ENCODE measurements around the gene FKBP10. TPM values are rescaled to one million over a fixed set of nuclear protein-coding genes. Genes with fewer than 3 reads are reported as not detected.

FKBP10 gene
- total and polyA plus RNA-seq, 7 experiments from 2014 or later, result 0.34 to 0.76 TPM; not detected in 5

GRCh38 chr17:41816637-41817320 is 4.0 kb downstream of the FKBP10 start:
- Mint-ChIP-seq H3K27ac (no peak overlapping the region), H3K27me3 (peaks cover 0 to 15% (median 0%) of the 10 kb centered on the region in 5 donors), H3K36me3 (no peaks in the 10 kb centered on the region), H3K4me3 (no peak overlapping the region), H3K9me3 (peaks cover 0 to 2% (median 0%) of the 10 kb centered on the region in 11 donors), H3K4me1 (peaks cover 5 to 10% (median 8%) of the 10 kb centered on the region in 7 donors)
- no peak for ATAC-seq
- intact Hi-C loops (cut with micrococcal nuclease), result no loop called here
- H3K4me3 ChIP-seq (ENCODE audit: low read length), result no peak overlapping the region
- no peaks in the 10 kb centered on the region for H3K36me3 ChIP-seq (ENCODE audit: control insufficient read depth in 2 of 3, insufficient read depth in 3 of 3, low read length in 3 of 3)
- no peak overlapping the region for H3K27ac ChIP-seq (ENCODE audit: low read depth, low read length)
- H3K9me3 ChIP-seq (ENCODE audit: control insufficient read depth in 2 of 3, low read length in 3 of 3), result no peaks in the 10 kb centered on the region
- CTCF ChIA-PET, result no interaction called here
- no peaks in the 10 kb centered on the region for H3K27me3 ChIP-seq (ENCODE audit: control insufficient read depth in 2 of 2, insufficient read depth in 2 of 2, low read length in 2 of 2)
- H3K4me1 ChIP-seq (ENCODE audit: control insufficient read depth in 2 of 2, insufficient read depth in 2 of 2, low read length in 2 of 2), result peaks cover 0 to 9% of the 10 kb centered on the region in 2 donors
- DNase-seq, result no peak
- POLR2A ChIA-PET, result no interaction called here

GRCh38 chr17:41818024-41818423 is 5.2 kb downstream of the FKBP10 start:
- no peaks in the 10 kb centered on the region for H3K36me3 ChIP-seq (ENCODE audit: control insufficient read depth in 2 of 3, insufficient read depth in 3 of 3, low read length in 3 of 3)
- H3K4me1 ChIP-seq (ENCODE audit: control insufficient read depth in 2 of 2, insufficient read depth in 2 of 2, low read length in 2 of 2), result no peaks in the 10 kb centered on the region
- Mint-ChIP-seq H3K27me3 (peaks cover 0 to 6% (median 0%) of the 10 kb centered on the region in 5 donors), H3K36me3 (no peaks in the 10 kb centered on the region), H3K4me1 (peaks cover 0 to 5% (median 4%) of the 10 kb centered on the region in 7 donors), H3K27ac (peak overlapping the region in 1 of 9 donors; percentile 25), H3K4me3 (no peak overlapping the region), H3K9me3 (no peaks in the 10 kb centered on the region)
- no peak overlapping the region for H3K4me3 ChIP-seq (ENCODE audit: low read length)
- intact Hi-C loops (cut with micrococcal nuclease), result no loop called here
- no peak for ATAC-seq
- ChIA-PET POLR2A (no interaction called here), CTCF (interaction anchor here (0.6 kb wide), 1 partner anchor 24 kb away, joined by 3 read pairs; no protein-coding TSS in a partner anchor)
- no peaks in the 10 kb centered on the region for H3K9me3 ChIP-seq (ENCODE audit: control insufficient read depth in 2 of 3, low read length in 3 of 3)
- no peak overlapping the region for H3K27ac ChIP-seq (ENCODE audit: low read depth, low read length)
- H3K27me3 ChIP-seq (ENCODE audit: control insufficient read depth in 2 of 2, insufficient read depth in 2 of 2, low read length in 2 of 2), result no peaks in the 10 kb centered on the region
- no peak for DNase-seq

- intact Hi-C loops (cut with micrococcal nuclease), result no loop called here
These were observed 9.0 kb downstream of the FKBP10 start for GRCh38 chr17:41821776-41822175.

GRCh38 chr17:41822216-41823140 is 9.7 kb downstream of the FKBP10 start:
- Histone ChIP-seq H3K36me3 (ENCODE audit: control insufficient read depth in 2 of 3, insufficient read depth in 3 of 3, low read length in 3 of 3) (peaks cover 0 to 16% (median 2%) of the 10 kb centered on the region in 3 experiments), H3K4me1 (ENCODE audit: control insufficient read depth in 2 of 2, insufficient read depth in 2 of 2, low read length in 2 of 2) (no peaks in the 10 kb centered on the region), H3K4me3 (ENCODE audit: low read length) (no peak overlapping the region), H3K9me3 (ENCODE audit: control insufficient read depth in 2 of 3, low read length in 3 of 3) (no peaks in the 10 kb centered on the region), H3K27ac (ENCODE audit: low read depth, low read length) (no peak overlapping the region), H3K27me3 (ENCODE audit: control insufficient read depth in 2 of 2, insufficient read depth in 2 of 2, low read length in 2 of 2) (no peaks in the 10 kb centered on the region)
- H3K4me1 Mint-ChIP-seq, result no peaks in the 10 kb centered on the region
- ATAC-seq (no peak), DNase-seq (no peak)
- H3K27me3 Mint-ChIP-seq, result no peaks in the 10 kb centered on the region
- H3K9me3 Mint-ChIP-seq, result no peaks in the 10 kb centered on the region
- ChIA-PET CTCF (interaction anchor here (0.9 kb wide), 1 partner anchor 11 kb away, joined by 4 read pairs; the partner anchor contains the start of gene P3H4), POLR2A (no interaction called here)
- intact Hi-C loops (cut with micrococcal nuclease), result no loop called here
- peak overlapping the region in 1 of 9 donors; percentile 36 for H3K27ac Mint-ChIP-seq
- no peak overlapping the region for H3K4me3 Mint-ChIP-seq
- peaks cover 0 to 4% (median 0%) of the 10 kb centered on the region in 5 donors for H3K36me3 Mint-ChIP-seq

More at GRCh38 chr17:41821776-41822175, 9.0 kb downstream of the FKBP10 start:
- no peaks in the 10 kb centered on the region for H3K9me3 Mint-ChIP-seq
- Histone ChIP-seq H3K4me3 (ENCODE audit: low read length) (no peak overlapping the region), H3K27ac (ENCODE audit: low read depth, low read length) (no peak overlapping the region), H3K4me1 (ENCODE audit: control insufficient read depth in 2 of 2, insufficient read depth in 2 of 2, low read length in 2 of 2) (no peaks in the 10 kb centered on the region), H3K27me3 (ENCODE audit: control insufficient read depth in 2 of 2, insufficient read depth in 2 of 2, low read length in 2 of 2) (no peaks in the 10 kb centered on the region), H3K9me3 (ENCODE audit: control insufficient read depth in 2 of 3, low read length in 3 of 3) (no peaks in the 10 kb centered on the region), H3K36me3 (ENCODE audit: control insufficient read depth in 2 of 3, insufficient read depth in 3 of 3, low read length in 3 of 3) (peaks cover 0 to 13% (median 2%) of the 10 kb centered on the region in 3 experiments)
- H3K27ac Mint-ChIP-seq, result no peak overlapping the region
- POLR2A ChIA-PET, result no interaction called here
- ATAC-seq (no peak), DNase-seq (no peak)
- CTCF ChIA-PET, result no interaction called here
- H3K27me3 Mint-ChIP-seq, result no peaks in the 10 kb centered on the region
- H3K4me3 Mint-ChIP-seq, result no peak overlapping the region
- H3K36me3 Mint-ChIP-seq, result peaks cover 0 to 4% (median 0%) of the 10 kb centered on the region in 5 donors
- H3K4me1 Mint-ChIP-seq, result no peaks in the 10 kb centered on the region

- ChIA-PET CTCF (interaction anchor here (0.9 kb wide), 1 partner anchor 11 kb away, joined by 4 read pairs; the partner anchor contains the start of gene P3H4), POLR2A (no interaction called here)
- Histone ChIP-seq H3K4me1 (ENCODE audit: control insufficient read depth in 2 of 2, insufficient read depth in 2 of 2, low read length in 2 of 2) (no peaks in the 10 kb centered on the region), H3K27ac (ENCODE audit: low read depth, low read length) (no peak overlapping the region), H3K4me3 (ENCODE audit: low read length) (no peak overlapping the region), H3K9me3 (ENCODE audit: control insufficient read depth in 2 of 3, low read length in 3 of 3) (no peaks in the 10 kb centered on the region), H3K27me3 (ENCODE audit: control insufficient read depth in 2 of 2, insufficient read depth in 2 of 2, low read length in 2 of 2) (no peaks in the 10 kb centered on the region), H3K36me3 (ENCODE audit: control insufficient read depth in 2 of 3, insufficient read depth in 3 of 3, low read length in 3 of 3) (peaks cover 0 to 22% (median 2%) of the 10 kb centered on the region in 3 experiments)
- Mint-ChIP-seq H3K4me3 (no peak overlapping the region), H3K27ac (no peak overlapping the region), H3K36me3 (peaks cover 0 to 6% (median 0%) of the 10 kb centered on the region in 5 donors), H3K9me3 (no peaks in the 10 kb centered on the region), H3K27me3 (no peaks in the 10 kb centered on the region), H3K4me1 (no peaks in the 10 kb centered on the region)
- DNase-seq (no peak), ATAC-seq (no peak)
- intact Hi-C loops (cut with micrococcal nuclease), result no loop called here
These were observed 10.3 kb downstream of the FKBP10 start for GRCh38 chr17:41823141-41823524.

- ChIA-PET POLR2A (no interaction called here), CTCF (interaction anchor here (1.0 kb wide), 2 partner anchors 10 to 12 kb away, joined by 3 read pairs; partner anchors contain the start of gene P3H4)
- Mint-ChIP-seq H3K36me3 (peaks cover 0 to 7% (median 0%) of the 10 kb centered on the region in 5 donors), H3K4me1 (no peaks in the 10 kb centered on the region), H3K4me3 (no peak overlapping the region), H3K27ac (no peak overlapping the region), H3K27me3 (no peaks in the 10 kb centered on the region), H3K9me3 (no peaks in the 10 kb centered on the region)
- no peaks in the 10 kb centered on the region for H3K27me3 ChIP-seq (ENCODE audit: control insufficient read depth in 2 of 2, insufficient read depth in 2 of 2, low read length in 2 of 2)
- no peak overlapping the region for H3K27ac ChIP-seq (ENCODE audit: low read depth, low read length)
- intact Hi-C loops (cut with micrococcal nuclease), result no loop called here
- H3K4me1 ChIP-seq (ENCODE audit: control insufficient read depth in 2 of 2, insufficient read depth in 2 of 2, low read length in 2 of 2), result no peaks in the 10 kb centered on the region
- no peaks in the 10 kb centered on the region for H3K9me3 ChIP-seq (ENCODE audit: control insufficient read depth in 2 of 3, low read length in 3 of 3)
- ATAC-seq, result no peak
- peaks cover 0 to 27% (median 2%) of the 10 kb centered on the region in 3 experiments for H3K36me3 ChIP-seq (ENCODE audit: control insufficient read depth in 2 of 3, insufficient read depth in 3 of 3, low read length in 3 of 3)
- no peak for DNase-seq
- no peak overlapping the region for H3K4me3 ChIP-seq (ENCODE audit: low read length)
These were observed 10.8 kb downstream of the FKBP10 start for GRCh38 chr17:41823580-41823979.

Data from naive thymus-derived CD4-positive, alpha-beta T cell (primary cell).